A549 (cell line): ENCODE results near the gene GIMD1. TPM values are rescaled to one million over a fixed set of nuclear protein-coding genes. Genes with fewer than 3 reads are reported as not detected.

Experiments
- polyA plus RNA-seq, 4 experiments: library from polyadenylated mRNA; depleted of rRNA in 3 of 4; stranded (reverse); fragments of >200 nt; fragmentation: RNase III in 1 of 4; extraction: RNeasy Plus Mini Kit Qiagen cat#74134 plus additional on column Dnase treatment in 1 of 4; gene quantifications; 2 replicates in 3 of 4; 3 replicates in 1 of 4; pipeline ENCODE4 v1.2.3, GENCODE V29; 2011 to 2017

GIMD1 gene
- polyA plus RNA-seq, 2 of the 4 experiments (the other 2 are of a cell fraction) = not detected

Other genes starting within 250 kb of the GIMD1 start
- gene TBCK, start 52.6 kb downstream of the GIMD1 start, polyA plus RNA-seq (2011; rRNA removed) = 16.8 and 18.4 TPM in 2 replicates
- gene TBCK, start 52.6 kb downstream of the GIMD1 start, polyA plus RNA-seq (2017; fragmentation: RNase III; extraction: RNeasy Plus Mini Kit Qiagen cat#74134 plus additional on column Dnase treatment) = 3.6 to 3.9 TPM (median 3.8 TPM) in 3 replicates
- gene AIMP1, start 52.2 kb downstream of the GIMD1 start, polyA plus RNA-seq (2011; rRNA removed) = 41.4 and 70.7 TPM in 2 replicates
- 35.6 to 39.6 TPM (median 36.5 TPM) in 3 replicates for gene AIMP1, start 52.2 kb downstream of the GIMD1 start, polyA plus RNA-seq (2017; fragmentation: RNase III; extraction: RNeasy Plus Mini Kit Qiagen cat#74134 plus additional on column Dnase treatment)